ENCODE data around the gene RBM17. TPM values are rescaled to one million over a fixed set of nuclear protein-coding genes. Genes with fewer than 3 reads are reported as not detected.

Gene RBM17
- total and polyA plus RNA-seq, 4 donors: 16.5 to 44.8 (median 34.1) TPM

GRCh38 chr10:6123532-6123931 lies 34.7 kb downstream of the RBM17 start:
- Histone ChIP-seq H3K9ac (ENCODE audit: low read depth in 1 of 2, low read length in 2 of 2) (no peak overlapping the region), H3K9me3 (ENCODE audit: control insufficient read depth in 4 of 4, low read length in 3 of 4) (no peaks in the 10 kb centered on the region), H3K27ac (ENCODE audit: low read depth in 1 of 2, low read length in 2 of 2) (no peak overlapping the region), H3K4me3 (ENCODE audit: low read depth in 1 of 3, low read length in 3 of 3) (no peak overlapping the region), H3K27me3 (ENCODE audit: control insufficient read depth in 4 of 4, insufficient read depth in 4 of 4, low read length in 3 of 4) (no peaks in the 10 kb centered on the region), H3K4me1 (ENCODE audit: control insufficient read depth in 4 of 4, insufficient read depth in 4 of 4, low read length in 3 of 4) (no peaks in the 10 kb centered on the region), H3K36me3 (ENCODE audit: control insufficient read depth in 4 of 4, insufficient read depth in 3 of 4, low read depth in 1 of 4, low read length in 3 of 4) (no peaks in the 10 kb centered on the region)
- WGBS: 84% methylated on average over 5 of the region's 5 CpGs
- TF ChIP-seq GABPA (IDR thresholded peaks at IDR 0.05 in 1 of 2, conservative IDR thresholded peaks at IDR 0.05 in 1 of 2) (no peak), REST (IDR thresholded peaks at IDR 0.05) (no peak), HNF4G (IDR thresholded peaks at IDR 0.05) (no peak), HNF4A (conservative IDR thresholded peaks at IDR 0.05) (no peak), JUND (IDR thresholded peaks at IDR 0.05) (no peak), RAD21 (IDR thresholded peaks at IDR 0.05) (no peak), FOXA1 (IDR thresholded peaks at IDR 0.05) (no peak), RXRA (IDR thresholded peaks at IDR 0.05) (no peak), TAF1 (conservative IDR thresholded peaks at IDR 0.05) (no peak), FOXA2 (IDR thresholded peaks at IDR 0.05) (no peak), NR2F2 (IDR thresholded peaks at IDR 0.05) (no peak), SP1 (IDR thresholded peaks at IDR 0.05) (no peak), YY1 (IDR thresholded peaks at IDR 0.05) (no peak), EGR1 (IDR thresholded peaks at IDR 0.05; ENCODE audit: low read depth in 2 of 2) (no peak)
- TF ChIP-seq, protein P1, sequence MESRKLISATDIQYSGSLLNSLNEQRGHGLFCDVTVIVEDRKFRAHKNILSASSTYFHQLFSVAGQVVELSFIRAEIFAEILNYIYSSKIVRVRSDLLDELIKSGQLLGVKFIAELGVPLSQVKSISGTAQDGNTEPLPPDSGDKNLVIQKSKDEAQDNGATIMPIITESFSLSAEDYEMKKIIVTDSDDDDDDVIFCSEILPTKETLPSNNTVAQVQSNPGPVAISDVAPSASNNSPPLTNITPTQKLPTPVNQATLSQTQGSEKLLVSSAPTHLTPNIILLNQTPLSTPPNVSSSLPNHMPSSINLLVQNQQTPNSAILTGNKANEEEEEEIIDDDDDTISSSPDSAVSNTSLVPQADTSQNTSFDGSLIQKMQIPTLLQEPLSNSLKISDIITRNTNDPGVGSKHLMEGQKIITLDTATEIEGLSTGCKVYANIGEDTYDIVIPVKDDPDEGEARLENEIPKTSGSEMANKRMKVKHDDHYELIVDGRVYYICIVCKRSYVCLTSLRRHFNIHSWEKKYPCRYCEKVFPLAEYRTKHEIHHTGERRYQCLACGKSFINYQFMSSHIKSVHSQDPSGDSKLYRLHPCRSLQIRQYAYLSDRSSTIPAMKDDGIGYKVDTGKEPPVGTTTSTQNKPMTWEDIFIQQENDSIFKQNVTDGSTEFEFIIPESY (IDR thresholded peaks at IDR 0.05): no peak
- TF ChIP-seq, protein P2, sequence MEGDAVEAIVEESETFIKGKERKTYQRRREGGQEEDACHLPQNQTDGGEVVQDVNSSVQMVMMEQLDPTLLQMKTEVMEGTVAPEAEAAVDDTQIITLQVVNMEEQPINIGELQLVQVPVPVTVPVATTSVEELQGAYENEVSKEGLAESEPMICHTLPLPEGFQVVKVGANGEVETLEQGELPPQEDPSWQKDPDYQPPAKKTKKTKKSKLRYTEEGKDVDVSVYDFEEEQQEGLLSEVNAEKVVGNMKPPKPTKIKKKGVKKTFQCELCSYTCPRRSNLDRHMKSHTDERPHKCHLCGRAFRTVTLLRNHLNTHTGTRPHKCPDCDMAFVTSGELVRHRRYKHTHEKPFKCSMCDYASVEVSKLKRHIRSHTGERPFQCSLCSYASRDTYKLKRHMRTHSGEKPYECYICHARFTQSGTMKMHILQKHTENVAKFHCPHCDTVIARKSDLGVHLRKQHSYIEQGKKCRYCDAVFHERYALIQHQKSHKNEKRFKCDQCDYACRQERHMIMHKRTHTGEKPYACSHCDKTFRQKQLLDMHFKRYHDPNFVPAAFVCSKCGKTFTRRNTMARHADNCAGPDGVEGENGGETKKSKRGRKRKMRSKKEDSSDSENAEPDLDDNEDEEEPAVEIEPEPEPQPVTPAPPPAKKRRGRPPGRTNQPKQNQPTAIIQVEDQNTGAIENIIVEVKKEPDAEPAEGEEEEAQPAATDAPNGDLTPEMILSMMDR (IDR thresholded peaks at IDR 0.05; ENCODE audit: low read depth, low read length, missing input control): no peak
- TF ChIP-seq, protein P3, sequence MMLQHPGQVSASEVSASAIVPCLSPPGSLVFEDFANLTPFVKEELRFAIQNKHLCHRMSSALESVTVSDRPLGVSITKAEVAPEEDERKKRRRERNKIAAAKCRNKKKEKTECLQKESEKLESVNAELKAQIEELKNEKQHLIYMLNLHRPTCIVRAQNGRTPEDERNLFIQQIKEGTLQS (IDR thresholded peaks at IDR 0.05): no peak
- TF ChIP-seq, protein P4, sequence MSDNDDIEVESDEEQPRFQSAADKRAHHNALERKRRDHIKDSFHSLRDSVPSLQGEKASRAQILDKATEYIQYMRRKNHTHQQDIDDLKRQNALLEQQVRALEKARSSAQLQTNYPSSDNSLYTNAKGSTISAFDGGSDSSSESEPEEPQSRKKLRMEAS (IDR thresholded peaks at IDR 0.05): no peak
- no peak for DNase-seq (ENCODE audit: low spot score)
